DMS114 treated with DMSO at 0.1 percent for 48 hours (cell line): Measurements from ENCODE around the gene CDH4.

ENCODE experiments used
- DNase-seq: peaks from one replicate; lab custom pipeline; 2025; ENCODE audit not compliant: unreplicated experiment; lab: John Stamatoyannopoulos, UW

The CDH4 gene

GRCh38 chr20:61682114-61682995 lies 430.3 kb downstream of the CDH4 start:
- no peak for DNase-seq

DNA sequence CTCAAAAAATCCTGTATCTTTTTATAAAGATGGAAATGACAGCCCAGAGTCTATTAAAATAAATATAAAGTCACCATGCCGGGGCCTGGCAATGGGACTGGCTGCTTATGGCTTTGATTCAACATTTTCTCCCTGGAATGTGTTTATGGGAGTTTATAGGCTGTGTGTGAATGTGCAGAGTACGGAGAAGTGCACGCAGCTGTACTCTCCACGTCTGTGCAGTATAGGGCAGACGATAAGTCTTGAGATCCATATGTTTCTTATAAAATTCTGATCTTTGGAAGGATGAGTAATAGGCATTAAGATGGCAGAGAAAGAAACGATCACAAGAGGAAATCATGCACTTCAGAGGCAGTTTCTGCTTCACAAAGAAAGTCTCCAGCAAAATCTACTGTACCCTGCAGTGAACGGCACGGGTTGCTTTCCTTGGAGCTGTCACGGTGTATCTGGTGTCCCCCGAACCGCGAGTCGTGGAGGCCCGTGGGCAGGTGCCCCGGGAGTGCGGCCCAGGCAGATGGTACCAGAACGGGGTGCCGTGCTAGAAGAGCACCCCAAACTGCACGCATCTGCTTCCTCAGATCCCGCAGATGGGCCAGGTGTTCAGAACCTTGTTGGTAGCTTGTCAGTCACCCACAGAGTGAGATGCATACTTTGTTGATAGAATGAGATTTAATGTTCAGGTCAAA lies 431.1 kb downstream of the CDH4 start:
- no peak for DNase-seq

- no peak for DNase-seq
Measured at GRCh38 chr20:61683721-61684120, 431.7 kb downstream of the CDH4 start.

GRCh38 chr20:61684136-61684535 lies 432.1 kb downstream of the CDH4 start:
- no peak for DNase-seq

DNA sequence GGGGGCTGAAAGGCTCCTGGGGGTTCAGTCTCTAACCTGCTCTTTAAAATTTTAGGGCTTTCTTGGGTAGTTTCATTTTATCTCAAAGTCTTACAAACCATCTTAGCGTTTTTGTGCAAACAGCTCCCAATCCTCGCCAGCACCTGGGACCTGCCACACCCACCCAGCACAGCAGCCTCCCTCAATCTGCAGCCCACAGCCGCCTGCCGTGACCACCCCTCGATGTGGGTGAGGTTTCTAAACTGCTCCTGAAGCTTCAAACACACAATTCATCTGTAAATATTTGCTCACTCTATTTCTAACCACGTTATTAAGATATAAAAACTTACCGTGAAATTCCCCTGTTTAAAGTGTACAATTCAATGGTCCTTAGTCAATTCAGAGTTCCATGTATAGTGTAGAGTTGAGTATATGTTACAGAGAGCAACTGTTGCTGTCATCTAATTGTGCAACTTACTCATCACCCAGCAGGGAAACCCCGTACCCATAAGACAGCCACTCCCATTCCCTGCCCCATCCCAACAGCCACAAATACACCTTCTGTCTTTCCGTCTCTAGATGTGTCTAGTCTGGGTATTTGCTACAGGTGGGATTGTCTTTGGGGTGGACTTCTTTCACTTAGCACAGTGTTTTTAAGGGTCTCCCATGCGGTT lies 432.6 kb downstream of the CDH4 start:
- no peak for DNase-seq

DNA sequence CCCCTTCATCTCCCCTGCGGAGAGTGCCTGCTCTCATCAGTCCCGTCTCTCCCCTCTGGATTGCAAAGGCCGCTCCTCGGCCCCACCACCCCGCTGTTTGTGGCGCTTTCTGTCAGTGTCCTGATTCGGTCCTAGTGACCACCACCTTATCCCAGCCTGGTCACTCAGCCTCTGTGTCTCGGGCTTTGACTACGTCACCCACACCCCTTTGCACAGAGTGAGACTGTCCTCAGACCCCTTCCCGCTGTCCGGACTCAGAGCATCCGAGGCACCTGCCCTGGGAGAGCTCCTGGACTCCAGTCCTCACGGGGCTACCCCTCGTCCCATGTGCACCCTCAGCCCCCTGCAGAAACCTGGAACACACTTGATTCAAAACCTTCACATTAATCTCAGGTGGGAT lies 433.4 kb downstream of the CDH4 start:
- DNase-seq = no peak

GRCh38 chr20:61686051-61686936 lies 434.2 kb downstream of the CDH4 start:
- DNase-seq = no peak

- DNase-seq = no peak
Measured at GRCh38 chr20:61688411-61688810, 436.4 kb downstream of the CDH4 start.

DNA sequence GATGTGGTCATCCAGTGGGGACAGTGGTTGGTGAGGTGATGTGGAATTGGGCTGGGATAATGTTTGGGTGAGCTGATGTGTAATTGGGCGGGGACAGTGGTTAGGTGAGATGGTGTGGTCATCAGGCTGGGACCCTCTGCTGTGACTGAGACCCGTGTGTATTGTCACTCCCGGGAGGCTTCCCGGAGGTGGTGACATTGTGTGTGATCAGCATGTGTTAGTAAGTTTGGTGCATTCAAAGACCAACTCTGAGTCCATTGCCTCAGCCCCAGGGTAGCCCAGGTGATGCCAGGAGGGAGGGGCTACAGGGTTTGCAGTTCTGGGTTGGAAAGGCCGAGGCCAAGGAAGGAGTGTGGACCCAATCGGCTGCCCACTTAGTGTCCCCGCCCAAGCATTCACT lies 438.1 kb downstream of the CDH4 start:
- no peak for DNase-seq

GRCh38 chr20:61690993-61691838 lies 439.2 kb downstream of the CDH4 start:
- no peak for DNase-seq

GRCh38 chr20:61691978-61692377 lies 439.9 kb downstream of the CDH4 start:
- DNase-seq = no peak

DNA sequence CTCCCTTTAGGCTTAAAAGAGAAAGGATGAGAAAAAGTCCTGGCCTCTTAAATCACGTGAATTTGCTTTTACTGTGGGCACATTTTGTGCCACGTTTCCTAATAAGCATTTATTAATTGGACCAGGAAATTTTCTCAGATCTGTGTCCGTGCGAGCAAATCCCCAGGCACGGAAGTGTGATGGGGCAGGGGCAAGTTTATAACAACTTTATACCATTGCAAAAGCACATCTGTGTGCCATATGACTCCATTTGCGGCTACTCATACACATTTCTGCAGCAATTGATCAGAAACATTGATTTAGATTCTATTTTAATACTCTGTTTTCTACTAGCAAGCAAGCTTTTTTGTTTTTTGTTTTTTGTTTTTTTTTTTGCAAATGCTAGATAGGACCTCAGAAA lies 440.4 kb downstream of the CDH4 start:
- no peak for DNase-seq

- DNase-seq = no peak
Measured at GRCh38 chr20:61693055-61693600, 441.1 kb downstream of the CDH4 start.

GRCh38 chr20:61694682-61695081 lies 442.6 kb downstream of the CDH4 start:
- DNase-seq = no peak

DNA sequence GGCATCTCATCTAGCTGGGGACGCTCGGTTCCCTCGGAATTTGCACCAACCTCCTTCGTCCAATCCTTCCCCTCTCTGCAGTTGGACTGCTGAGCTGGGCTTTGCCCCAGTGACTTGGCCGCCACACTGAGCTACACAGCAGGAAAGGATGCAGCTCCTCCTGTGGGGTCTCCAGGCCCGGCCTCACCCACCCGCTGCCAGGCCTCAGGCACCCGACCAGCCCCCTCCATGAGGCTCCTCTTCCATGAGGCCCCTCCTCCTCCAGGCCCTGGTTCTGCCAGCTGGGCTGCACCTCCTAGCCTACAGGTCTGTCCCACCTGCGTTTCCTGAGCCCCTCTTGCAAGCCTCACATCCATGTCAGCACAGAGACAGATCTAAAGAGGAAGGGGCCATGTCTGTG lies 443.7 kb downstream of the CDH4 start:
- no peak for DNase-seq

DNA sequence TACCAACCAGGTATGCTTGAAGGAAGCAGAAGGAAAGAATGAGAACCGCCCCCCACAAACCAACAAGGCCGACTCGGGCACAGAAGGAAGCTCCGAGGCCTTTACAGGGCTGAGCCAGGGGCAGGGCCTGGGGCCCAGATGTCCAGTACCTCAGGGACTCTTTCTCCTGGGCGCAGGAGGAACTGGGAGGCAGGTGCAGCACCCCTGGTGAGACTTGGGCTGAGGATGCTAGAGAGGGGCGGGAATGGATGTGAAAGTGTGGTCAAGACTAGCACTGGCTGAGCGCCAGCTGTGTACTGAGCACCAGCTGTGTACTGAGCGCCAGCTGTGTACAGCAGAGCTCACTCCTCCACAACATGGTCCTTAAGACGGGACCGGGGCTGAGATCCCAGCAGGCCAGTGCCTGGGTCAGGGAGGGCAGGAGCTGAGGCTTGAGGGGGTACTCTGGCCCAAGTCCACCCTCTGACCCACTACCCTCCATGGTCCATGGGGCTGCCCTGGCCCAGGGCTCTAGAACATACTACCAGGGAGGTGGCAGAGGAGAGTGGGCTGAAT lies 444.2 kb downstream of the CDH4 start:
- DNase-seq = no peak

DNA sequence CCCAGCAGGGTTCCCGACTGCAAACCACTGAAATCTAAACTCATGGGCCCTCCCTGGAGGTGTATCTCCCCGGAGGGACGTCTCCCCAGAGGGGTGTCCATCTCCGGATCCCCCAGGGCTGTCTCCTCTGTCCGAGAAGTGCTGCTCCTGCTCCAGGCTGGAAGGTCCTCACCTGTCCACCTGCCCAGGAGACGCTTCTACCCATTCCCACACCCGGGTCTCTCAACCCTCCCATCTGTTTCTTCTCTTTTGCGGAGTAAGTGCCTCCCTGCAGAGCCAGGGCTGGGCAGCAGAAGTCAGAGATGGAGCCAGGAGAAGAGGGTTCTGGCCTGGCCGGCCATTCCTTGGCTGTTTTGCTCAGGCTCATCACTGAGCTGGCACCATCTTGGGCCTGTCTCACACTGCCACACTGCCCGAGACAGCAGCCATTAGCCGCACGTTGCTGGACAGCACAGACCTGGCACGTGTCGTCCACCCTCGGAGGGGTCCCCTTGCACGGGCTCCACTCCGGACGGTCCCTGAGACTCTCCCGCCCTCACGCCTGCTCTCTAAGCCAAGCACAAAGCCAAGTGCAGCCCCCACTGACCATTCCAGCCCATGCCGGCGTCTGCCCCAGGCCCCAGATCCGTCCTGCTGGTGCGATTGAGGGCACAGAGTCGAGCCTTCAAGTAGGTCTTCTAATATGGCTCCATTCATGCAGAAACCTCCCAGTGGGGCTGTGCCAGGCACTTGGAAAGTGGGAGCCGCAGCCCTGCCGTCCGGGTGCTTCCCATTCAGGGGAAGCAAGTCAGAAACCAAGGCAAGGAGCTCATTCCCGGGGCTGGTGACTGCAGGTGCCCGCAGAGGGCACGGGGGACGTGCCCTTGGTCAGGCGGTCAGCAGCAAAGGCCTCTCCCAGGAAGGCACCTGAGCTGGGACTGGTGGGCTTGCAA lies 445.9 kb downstream of the CDH4 start:
- DNase-seq = no peak
